ENCODE results near the gene NT5DC3.

- TF ChIP-seq EZH2phosphoT487 (IDR thresholded peaks at IDR 0.05; ENCODE audit: borderline replicate concordance, low read depth, low read length), result no peak
- TF ChIP-seq CTCF (conservative IDR thresholded peaks at IDR 0.05; ENCODE audit: low read length), result no peak
Measured at GRCh38 chr12:103780093-103780440, 61.0 kb downstream of the NT5DC3 start.

Data from OCI-LY7 (cell line).